ENCODE data around the gene ZBTB46. TPM values are rescaled to one million over a fixed set of nuclear protein-coding genes. Genes with fewer than 3 reads are reported as not detected.

Gene ZBTB46
- total and polyA plus RNA-seq, 4 donors = 0.79 to 12.1 (median 4.7) TPM

- 90% methylated on average over 16 of the region's 16 CpGs for WGBS
- TF ChIP-seq FOXA1 (IDR thresholded peaks at IDR 0.05) = no peak
- TF ChIP-seq RXRA (IDR thresholded peaks at IDR 0.05) = no peak
- no peak for TF ChIP-seq YY1 (IDR thresholded peaks at IDR 0.05)
- TF ChIP-seq EGR1 (IDR thresholded peaks at IDR 0.05; ENCODE audit: low read depth in 2 of 2) = no peak
- TF ChIP-seq CTCF (IDR thresholded peaks at IDR 0.05; ENCODE audit: low read depth, low read length, missing input control) = no peak
- TF ChIP-seq ZBTB33 (IDR thresholded peaks at IDR 0.05) = no peak
- no peak for TF ChIP-seq ATF3 (IDR thresholded peaks at IDR 0.05)
- no peak for TF ChIP-seq HNF4A (conservative IDR thresholded peaks at IDR 0.05)
- TF ChIP-seq TAF1 (conservative IDR thresholded peaks at IDR 0.05) = no peak
- TF ChIP-seq MAX (IDR thresholded peaks at IDR 0.05) = no peak
- no peak for TF ChIP-seq SP1 (IDR thresholded peaks at IDR 0.05)
- no peak for TF ChIP-seq JUND (IDR thresholded peaks at IDR 0.05)
- TF ChIP-seq GABPA (IDR thresholded peaks at IDR 0.05 in 1 of 2, conservative IDR thresholded peaks at IDR 0.05 in 1 of 2) = no peak
- TF ChIP-seq RAD21 (IDR thresholded peaks at IDR 0.05) = no peak
- no peak for TF ChIP-seq HNF4G (IDR thresholded peaks at IDR 0.05)
- no peak for TF ChIP-seq REST (IDR thresholded peaks at IDR 0.05)
- TF ChIP-seq NR2F2 (IDR thresholded peaks at IDR 0.05) = no peak
- no peak for TF ChIP-seq FOXA2 (IDR thresholded peaks at IDR 0.05)
- no peaks in the 10 kb centered on the region for H3K36me3 ChIP-seq (ENCODE audit: control insufficient read depth in 4 of 4, insufficient read depth in 3 of 4, low read depth in 1 of 4, low read length in 3 of 4)
- no peak for DNase-seq (ENCODE audit: low spot score)
- H3K27ac ChIP-seq (ENCODE audit: low read depth in 1 of 2, low read length in 2 of 2) = no peak overlapping the region
- H3K27me3 ChIP-seq (ENCODE audit: control insufficient read depth in 4 of 4, insufficient read depth in 4 of 4, low read length in 3 of 4) = no peaks in the 10 kb centered on the region
- no peaks in the 10 kb centered on the region for H3K9me3 ChIP-seq (ENCODE audit: control insufficient read depth in 4 of 4, low read length in 3 of 4)
- H3K4me3 ChIP-seq (ENCODE audit: low read depth in 1 of 3, low read length in 3 of 3) = no peak overlapping the region
- H3K9ac ChIP-seq (ENCODE audit: low read depth in 1 of 2, low read length in 2 of 2) = no peak overlapping the region
- peaks cover 0 to 3% (median 0%) of the 10 kb centered on the region in 4 donors for H3K4me1 ChIP-seq (ENCODE audit: control insufficient read depth in 4 of 4, insufficient read depth in 4 of 4, low read length in 3 of 4)
These were observed 47.1 kb downstream of the ZBTB46 start for GRCh38 chr20:63783970-63784369.
